SK-N-MC (cell line): ENCODE measurements around the gene TMIGD1.

Experiments
- DNase-seq: peaks from one replicate; pipeline ENCODE4 v3.0.0-alpha.2; 2011; ENCODE audit warnings: low read depth, low spot score
- H3K27ac ChIP-seq: fragments of 200-600 bp; sonication (generic); 2 replicates; pipeline ENCODE4 v1.5.1; 2016; ENCODE audit warnings: mixed run types
- H3K36me3 ChIP-seq: fragments of 200-600 bp; sonication (generic); 2 replicates; pipeline ENCODE4 v1.6.1; 2017; ENCODE audit warnings: antibody characterized with exemption, low read length, mixed read lengths; ENCODE audit not compliant: insufficient read depth
- H3K4me3 ChIP-seq: fragments of 200-600 bp; sonication (generic); 2 replicates; pipeline ENCODE4 v1.5.1; 2016
- H3K9ac ChIP-seq: fragments of 200-600 bp; sonication (generic); 2 replicates; pipeline ENCODE4 v1.8.0; 2017; ENCODE audit warnings: mixed run types, mixed read lengths; ENCODE audit not compliant: insufficient read length
- H3K9me3 ChIP-seq: fragments of 200-600 bp; sonication (generic); 2 replicates; pipeline ENCODE4 v1.6.1; 2017; ENCODE audit warnings: low read depth, mild to moderate bottlenecking, antibody characterized with exemption, low read length, moderate library complexity, mixed read lengths
- EZH2 ChIP-seq: fragments of 200-600 bp; sonication (generic); IDR thresholded peaks from one replicate; pipeline ENCODE4 v1.6.1; 2017; ENCODE audit warnings: antibody characterized with exemption
- FOXP2 ChIP-seq: optimal IDR thresholded peaks from 2 replicates; pipeline ENCODE3; 2011; ENCODE audit warnings: mild to moderate bottlenecking, moderate library complexity; ENCODE audit not compliant: insufficient read depth; ENCODE audit errors: extremely low read length, control extremely low read depth
- POLR2AphosphoS5 ChIP-seq: IDR thresholded peaks from 2 replicates; pipeline ENCODE4 v1.6.1; 2012; ENCODE audit warnings: mild to moderate bottlenecking, low read depth, low read length, borderline replicate concordance

The TMIGD1 gene

GRCh38 chr17:30271102-30271501, 62.8 kb downstream of the TMIGD1 start:
- no peak overlapping the region for H3K27ac ChIP-seq
- no peaks in the 10 kb centered on the region for H3K9me3 ChIP-seq
- DNase-seq = no peak
- no peak overlapping the region for H3K4me3 ChIP-seq
- no peak for TF ChIP-seq EZH2
- TF ChIP-seq FOXP2 = no peak
- no peak for TF ChIP-seq POLR2AphosphoS5
- no peak overlapping the region for H3K9ac ChIP-seq
- H3K36me3 ChIP-seq = peaks cover 76% of the 10 kb centered on the region

- DNase-seq = no peak
- Histone ChIP-seq H3K9ac (no peak overlapping the region), H3K4me3 (no peak overlapping the region), H3K9me3 (no peaks in the 10 kb centered on the region), H3K27ac (no peak overlapping the region), H3K36me3 (peaks cover 84% of the 10 kb centered on the region)
- TF ChIP-seq POLR2AphosphoS5 = no peak
- no peak for TF ChIP-seq FOXP2
- no peak for TF ChIP-seq EZH2
Observed at GRCh38 chr17:30267625-30268024, 66.2 kb downstream of the TMIGD1 start.
